HG03442 (cell line): ENCODE measurements around the gene RAPGEF1.
"Not testable (repeated sequence)": the region's sequence is repeated elsewhere in the genome, so short reads cannot be mapped to it uniquely, and the experiment has no call there.

ENCODE experiments used
- ATAC-seq: cut with Tn5 transposase; IDR thresholded peaks from one replicate; pipeline ENCODE4 v1.9.1; 2021; ENCODE audit warnings: mild to moderate bottlenecking, moderate library complexity; ENCODE audit not compliant: unreplicated experiment

Gene RAPGEF1

DNA sequence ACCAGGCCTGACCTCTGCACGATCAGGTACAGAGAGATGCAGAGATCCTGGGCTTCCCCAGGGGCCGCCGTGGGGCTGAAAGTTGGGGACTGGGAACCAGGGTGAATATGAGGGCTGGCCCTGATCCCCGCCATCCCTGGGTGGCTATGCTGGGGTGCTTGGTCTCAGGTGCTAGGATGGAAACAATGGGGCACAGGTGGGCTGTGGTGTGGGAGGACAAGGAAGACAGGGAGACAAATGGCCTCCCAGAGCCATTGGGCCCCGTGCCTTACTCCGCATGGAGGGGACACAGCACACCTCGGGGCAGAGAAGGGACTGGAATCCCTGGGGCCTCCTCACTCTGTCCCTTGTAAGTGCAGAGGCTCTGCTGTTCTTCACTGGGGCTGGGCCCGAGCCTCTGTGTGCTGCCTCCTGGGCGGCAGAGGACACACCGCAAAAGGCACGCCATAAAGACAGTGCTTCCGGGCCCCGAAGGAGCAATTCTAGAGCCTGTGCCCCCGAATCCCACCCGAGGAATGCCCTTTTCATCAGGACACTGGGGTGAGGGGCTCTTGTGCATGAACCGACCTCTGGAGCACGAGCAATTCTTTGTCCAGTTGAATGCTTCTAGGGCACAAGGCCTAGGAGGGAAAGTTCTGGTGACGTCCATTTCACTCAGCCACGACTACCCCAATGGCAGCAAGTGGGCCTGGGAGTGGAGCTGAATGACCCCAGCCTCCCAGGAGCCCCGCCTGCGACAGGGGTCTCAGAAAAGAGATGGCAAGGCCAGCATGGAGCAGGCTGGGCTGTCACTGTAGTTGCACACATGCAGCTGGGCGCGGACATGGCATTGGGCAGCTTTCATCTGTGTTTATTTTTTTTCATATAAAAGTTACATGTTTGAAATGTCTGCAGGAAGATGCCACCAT lies 163.7 kb downstream of the RAPGEF1 start:
- no peak for ATAC-seq

DNA sequence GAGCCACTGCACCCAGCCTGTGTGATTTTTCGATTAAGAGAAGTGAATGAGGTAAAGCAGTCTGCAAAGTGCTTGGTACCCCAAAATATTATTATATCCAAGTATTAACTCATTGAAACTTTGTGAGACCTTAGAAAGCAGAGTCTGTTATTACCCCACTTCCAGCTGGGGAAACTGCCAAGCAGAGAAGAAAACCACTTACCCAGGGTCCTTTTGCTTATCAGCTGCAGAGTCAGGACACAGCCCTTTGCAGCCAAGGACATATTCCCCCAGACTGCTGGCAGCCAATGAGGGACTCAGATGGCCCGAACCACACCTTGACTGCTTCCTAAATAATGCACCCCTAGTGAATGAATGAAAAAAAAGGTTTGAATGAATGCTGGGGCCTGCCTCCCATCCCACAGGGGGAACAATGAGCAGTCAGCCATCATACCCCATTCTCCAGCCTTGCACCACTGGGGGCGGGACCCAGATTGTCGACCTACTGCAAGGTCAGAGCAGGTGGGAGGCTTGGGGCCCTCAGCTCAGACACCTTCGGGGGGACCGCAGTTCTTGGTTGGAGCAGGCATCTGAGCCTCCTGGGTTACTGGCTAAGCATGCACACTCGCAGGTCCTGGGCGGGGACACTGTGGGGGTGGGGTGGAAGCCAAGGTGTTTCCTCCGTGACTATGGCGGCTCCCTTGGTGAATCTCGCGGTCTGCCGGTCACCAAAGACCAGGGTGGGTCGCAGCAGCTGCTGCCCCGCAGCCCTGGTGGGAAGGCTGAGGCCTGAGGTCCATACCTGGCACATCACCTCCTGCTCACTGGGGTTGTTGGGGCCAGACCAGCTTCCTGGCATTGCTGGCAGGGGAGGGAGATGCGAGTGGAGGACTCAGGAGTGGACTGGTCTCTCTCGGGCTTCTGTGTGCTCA lies 164.9 kb downstream of the RAPGEF1 start:
- no peak for ATAC-seq

- ATAC-seq = no peak
Measured at GRCh38 chr9:131567910-131568309, 172.0 kb downstream of the RAPGEF1 start.

- ATAC-seq = no peak
Measured at GRCh38 chr9:131566158-131566557, 173.7 kb downstream of the RAPGEF1 start.

DNA sequence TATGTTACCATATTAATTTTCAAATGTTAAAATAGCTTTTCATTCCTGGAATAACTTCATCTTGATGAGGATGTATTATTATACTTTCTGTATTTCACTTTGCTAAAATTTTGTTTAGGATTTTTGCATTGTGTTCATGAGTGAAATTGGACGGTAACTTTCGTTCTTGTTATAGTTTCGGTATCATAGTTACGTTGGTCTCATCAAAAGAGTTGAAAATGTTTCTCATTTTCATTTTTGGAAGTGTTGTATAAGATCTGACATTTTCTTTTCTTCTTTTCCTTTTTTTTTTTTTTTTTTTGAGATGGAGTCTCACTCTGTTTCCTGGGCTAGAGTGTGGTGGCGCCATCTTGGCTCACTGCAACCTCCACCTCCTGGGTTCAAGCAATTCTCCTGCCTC lies 174.5 kb downstream of the RAPGEF1 start:
- no peak for ATAC-seq

DNA sequence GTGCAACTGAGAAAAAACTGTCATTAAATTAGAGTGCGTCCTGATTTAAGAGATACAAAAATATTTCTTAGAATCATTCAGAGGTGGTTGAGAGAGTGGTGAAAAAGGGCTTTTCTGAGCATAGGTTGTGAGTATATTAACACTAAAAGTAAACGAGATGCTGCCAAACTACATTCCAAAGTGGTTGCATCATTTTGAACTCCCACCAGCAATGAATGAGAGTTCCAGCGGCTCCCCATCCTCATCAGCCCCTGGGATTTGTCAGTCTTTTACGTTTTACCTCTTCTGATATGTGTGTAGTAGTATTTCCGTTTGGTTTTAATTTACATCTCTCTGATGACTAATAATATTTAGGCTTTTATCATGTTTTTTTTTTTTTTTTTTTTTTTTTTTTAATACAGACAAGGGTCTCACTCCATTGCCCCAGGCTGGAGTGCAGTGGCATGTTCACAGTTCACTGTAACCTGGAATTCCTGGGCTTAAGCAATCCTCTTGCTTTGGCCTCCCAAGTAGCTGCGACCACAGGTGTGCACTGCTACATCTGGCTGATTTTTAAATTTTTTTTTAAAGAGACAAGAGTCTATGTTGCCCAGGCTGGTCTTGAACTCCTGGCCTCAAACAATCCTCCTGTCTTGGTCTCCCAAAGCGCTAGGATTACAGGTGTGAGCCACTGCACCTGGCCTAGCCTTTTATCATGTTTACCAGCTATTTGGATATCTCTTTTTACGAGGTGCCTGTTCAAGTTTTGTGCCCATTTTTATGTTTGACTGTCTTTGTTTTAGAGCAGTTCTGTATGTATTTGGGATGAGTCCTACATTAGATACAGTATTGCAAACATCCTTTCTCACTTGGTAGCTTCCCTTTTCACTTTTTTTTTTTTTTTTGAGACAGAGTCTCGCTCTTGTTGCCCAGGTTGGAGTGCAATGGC lies 177.6 kb downstream of the RAPGEF1 start:
- no peak for ATAC-seq

GRCh38 chr9:131559421-131560000 lies 180.4 kb downstream of the RAPGEF1 start:
- no peak for ATAC-seq

- ATAC-seq = no peak
Measured at GRCh38 chr9:131557855-131558548, 181.9 kb downstream of the RAPGEF1 start.

- ATAC-seq = no peak
Measured at GRCh38 chr9:131555841-131556673, 183.8 kb downstream of the RAPGEF1 start.

GRCh38 chr9:131554843-131555351 lies 185.0 kb downstream of the RAPGEF1 start:
- ATAC-seq = no peak

DNA sequence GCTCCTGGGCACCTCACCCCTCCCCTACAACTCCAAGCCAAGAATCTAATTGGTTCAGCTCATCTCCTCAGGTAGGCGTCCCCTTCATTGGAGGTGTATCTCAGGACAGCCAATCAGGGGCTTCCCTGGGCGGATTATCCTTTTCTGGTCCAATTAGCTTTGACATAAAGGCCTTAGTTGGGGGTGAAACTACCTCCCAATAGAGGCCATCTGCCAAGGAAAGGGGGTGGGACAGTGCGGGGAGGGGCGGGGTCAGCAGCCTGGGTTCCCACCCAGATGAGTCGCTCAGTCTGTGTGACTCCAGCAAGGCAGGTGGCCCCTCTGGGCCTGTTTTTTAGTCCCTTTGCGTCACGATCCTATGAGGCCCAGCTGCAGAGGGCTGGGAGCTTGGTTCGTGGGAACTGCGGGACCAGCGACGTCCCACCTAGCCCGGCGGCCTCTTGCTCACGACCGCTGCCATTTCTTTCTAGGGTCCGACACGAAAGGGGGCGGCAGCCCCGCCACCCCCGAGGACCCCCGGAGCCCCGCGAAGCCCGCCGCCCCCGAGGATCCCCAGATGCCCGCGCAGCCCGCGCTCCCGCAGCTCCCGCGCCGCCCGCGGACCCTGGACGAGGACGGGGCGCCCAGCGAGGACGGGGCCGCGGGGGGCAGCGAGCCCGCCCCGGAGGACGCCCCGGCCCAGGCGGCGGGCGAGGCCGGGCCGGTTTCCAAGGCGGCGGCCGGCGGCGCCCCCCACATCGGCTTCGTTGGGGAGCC lies 185.6 kb downstream of the RAPGEF1 start:
- ATAC-seq = no peak

- no peak for ATAC-seq
Measured at GRCh38 chr9:131552030-131552429, 187.8 kb downstream of the RAPGEF1 start.

DNA sequence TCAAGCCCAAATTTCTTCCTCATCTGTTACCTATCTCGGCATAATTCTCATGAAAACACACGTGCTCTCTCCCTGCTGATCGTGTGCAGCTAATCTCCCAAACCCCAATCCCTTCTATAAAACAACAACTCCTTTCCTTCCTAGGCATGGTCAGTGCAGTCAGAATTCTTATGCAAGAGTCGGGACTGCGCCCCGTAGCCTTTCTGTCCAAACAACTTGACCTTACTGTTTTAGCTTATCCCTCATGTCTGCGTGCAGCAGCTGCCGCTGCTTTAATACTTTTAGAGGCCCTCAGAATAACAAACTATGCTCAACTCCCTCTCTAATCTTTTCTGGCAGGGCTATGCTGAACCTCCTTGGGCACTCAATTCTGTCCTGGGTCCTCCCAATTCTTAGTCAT lies 189.4 kb downstream of the RAPGEF1 start:
- not testable (repeated sequence) for ATAC-seq

DNA sequence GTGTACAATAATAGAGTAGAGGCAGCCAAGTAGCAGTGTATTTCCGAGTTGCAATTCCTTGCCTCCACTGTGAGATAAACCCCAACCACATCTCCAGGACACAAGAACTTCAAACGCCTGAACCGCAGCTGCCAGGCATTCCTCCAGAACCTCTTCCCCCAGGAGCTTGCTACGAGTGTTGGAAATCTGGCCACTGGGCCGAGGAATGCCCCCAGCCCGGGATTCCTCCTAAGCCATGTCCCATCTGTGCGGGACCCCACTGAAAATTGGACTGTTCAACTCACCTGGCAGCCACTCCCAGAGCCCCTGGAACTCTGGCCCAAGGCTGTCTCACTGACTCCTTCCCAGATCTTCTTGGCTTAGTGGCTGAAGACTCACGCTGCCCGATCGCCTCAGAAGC lies 190.7 kb downstream of the RAPGEF1 start:
- ATAC-seq = not testable (repeated sequence)

DNA sequence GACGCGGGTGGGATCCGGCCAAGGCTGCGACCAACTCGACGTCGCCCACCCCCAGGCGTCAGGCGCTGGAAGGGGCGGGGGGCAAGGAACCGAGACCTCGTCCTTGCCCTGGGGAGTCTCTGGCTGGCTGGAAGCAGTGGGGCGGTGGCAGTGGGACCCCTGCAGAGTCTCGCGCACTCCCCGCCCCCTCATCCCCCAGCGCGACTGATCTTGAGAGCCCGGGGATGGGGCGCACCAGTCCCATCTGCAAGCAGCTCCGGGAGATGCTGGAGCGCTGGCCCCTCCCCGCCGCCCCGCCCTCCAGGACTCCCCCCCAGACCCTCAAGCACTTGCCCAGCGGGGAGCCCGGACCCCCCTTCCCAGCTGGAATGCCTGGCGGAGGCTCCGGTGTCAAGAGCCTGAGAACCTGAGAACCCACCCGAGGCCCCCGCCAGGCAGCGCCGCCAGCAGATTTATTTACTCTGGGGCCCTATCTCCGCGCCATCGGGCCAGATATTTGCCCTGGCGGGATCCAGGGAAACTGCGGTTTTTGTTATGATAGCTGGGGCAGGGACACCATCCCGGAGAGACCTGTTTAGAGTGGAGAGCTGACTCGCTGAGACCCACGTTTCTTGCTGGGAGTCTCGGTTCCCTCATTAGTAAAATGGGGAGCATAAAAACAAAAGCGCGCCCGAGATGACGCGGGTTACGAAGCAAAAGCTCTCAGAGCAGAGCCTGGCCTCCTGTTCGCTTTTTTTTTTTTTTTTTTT lies 193.4 kb downstream of the RAPGEF1 start:
- ATAC-seq = no peak

DNA sequence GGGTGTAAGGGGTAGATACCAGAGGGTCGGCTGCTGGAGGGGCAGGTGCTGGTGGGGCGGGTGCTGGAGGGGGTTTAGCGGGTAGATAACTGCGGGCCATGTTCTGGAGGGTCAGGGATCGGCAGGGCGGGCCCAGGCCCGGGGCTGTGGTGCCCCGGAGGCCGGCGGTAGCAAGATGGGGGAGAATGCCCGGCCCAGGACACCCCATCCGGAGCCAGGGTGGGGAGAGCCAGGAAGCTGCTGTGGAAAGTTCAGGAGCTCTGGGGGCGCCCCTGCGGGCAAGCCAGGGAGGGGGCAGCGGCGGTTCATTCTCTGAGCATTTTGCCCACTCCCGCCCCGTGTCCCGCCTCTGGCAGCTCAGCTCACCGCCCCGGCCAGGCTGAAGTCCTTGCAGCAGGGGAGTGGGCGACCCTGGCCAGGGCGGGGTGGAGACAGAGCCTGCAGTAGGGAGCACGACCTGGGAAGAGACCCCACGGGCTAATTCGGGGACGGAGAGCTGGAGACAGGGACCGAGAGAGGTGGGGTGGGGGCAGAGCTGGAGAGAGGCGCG lies 194.0 kb downstream of the RAPGEF1 start:
- ATAC-seq = no peak
